ENCODE data around the gene DCLK1.

- no peak for TF ChIP-seq SIN3A (IDR thresholded peaks at IDR 0.05; ENCODE audit: borderline replicate concordance, insufficient read depth, low read depth, low read length)
- no peak for TF ChIP-seq CTCF (IDR thresholded peaks at IDR 0.05)
- no peak for TF ChIP-seq POLR2AphosphoS5 (IDR thresholded peaks at IDR 0.05; ENCODE audit: low read depth, low read length)
- TF ChIP-seq REST (IDR thresholded peaks at IDR 0.05; ENCODE audit: insufficient read depth in 1 of 2, low read depth in 2 of 2, low read length in 1 of 2): no peak
Observed at GRCh38 chr13:35956074-35956473, 175.1 kb downstream of the DCLK1 start.
